ENCODE results near the gene CROCC2. TPM values are rescaled to one million over a fixed set of nuclear protein-coding genes. Genes with fewer than 3 reads are reported as not detected.

CROCC2 gene
- total and polyA plus RNA-seq, 2 of the 13 experiments (the other 11 are each of a cell fraction or from before 2014, with no cell fraction given), result not detected

DNA sequence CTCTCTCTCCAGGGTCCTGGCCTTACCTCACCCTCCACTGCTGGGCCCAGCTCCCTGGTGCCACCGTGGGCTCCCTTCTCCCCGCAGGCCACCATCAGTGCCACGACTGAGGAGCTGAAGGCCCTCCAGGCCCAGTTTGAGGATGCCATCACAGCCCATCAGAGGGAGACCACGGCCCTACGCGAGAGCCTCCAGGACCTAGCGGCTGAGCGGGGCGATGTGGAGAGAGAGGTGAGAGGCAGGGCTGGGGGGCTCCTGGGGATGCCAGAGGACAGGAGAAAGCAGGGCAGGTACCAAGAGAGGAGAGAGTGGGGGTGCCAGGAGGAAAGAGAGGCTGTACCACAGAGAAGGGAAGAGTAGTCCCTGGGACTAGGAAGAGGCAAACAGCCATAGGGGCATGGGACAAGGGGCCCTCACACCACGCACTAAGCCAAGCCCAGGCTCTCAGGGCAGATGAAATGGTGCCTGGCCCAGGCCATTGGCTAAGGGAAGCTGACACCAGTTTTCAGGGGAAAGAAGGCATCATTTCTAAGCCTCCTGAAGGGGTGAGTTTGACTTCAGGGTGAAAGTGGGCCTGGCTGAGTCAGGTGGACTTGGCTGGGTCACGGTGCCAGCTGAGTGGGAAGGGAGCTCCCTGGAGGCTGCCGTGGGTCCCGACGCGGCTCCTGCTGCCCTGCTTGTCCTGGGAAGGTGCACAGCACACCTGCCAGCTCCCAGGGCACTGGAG lies 53.2 kb downstream of the CROCC2 start (continued):
- TF ChIP-seq, protein P1, sequence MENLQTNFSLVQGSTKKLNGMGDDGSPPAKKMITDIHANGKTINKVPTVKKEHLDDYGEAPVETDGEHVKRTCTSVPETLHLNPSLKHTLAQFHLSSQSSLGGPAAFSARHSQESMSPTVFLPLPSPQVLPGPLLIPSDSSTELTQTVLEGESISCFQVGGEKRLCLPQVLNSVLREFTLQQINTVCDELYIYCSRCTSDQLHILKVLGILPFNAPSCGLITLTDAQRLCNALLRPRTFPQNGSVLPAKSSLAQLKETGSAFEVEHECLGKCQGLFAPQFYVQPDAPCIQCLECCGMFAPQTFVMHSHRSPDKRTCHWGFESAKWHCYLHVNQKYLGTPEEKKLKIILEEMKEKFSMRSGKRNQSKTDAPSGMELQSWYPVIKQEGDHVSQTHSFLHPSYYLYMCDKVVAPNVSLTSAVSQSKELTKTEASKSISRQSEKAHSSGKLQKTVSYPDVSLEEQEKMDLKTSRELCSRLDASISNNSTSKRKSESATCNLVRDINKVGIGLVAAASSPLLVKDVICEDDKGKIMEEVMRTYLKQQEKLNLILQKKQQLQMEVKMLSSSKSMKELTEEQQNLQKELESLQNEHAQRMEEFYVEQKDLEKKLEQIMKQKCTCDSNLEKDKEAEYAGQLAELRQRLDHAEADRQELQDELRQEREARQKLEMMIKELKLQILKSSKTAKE (CRISPR knock-in tag; IDR thresholded peaks at IDR 0.05; ENCODE audit: borderline replicate concordance), result no peak
- TF ChIP-seq KLF9 (CRISPR knock-in tag; IDR thresholded peaks at IDR 0.05; ENCODE audit: low read depth) (no peak), KLF16 (CRISPR knock-in tag; IDR thresholded peaks at IDR 0.05) (0 out of 4 replicates have a peak, but pooled peaks of 1 of the 2 experiments have one; percentile 20)

DNA sequence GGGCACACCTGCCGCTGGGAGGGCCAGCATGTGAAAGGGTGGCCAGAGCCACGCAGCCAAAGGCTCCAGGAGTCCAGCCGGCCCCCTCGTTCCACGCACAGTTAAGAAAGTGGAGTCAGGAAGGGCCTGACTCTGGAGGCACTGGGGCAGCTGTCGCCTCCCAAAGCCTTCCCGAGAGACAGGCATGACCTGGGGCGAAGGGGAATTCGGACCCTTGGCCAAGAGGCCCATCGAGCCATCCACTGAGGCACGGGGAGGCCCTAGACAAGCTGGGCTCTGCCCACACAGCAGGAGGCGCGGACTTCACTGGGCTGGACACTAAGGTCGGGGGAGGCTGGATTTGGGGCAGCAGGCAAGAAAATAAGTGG lies 53.8 kb downstream of the CROCC2 start:
- Histone ChIP-seq H3K4me1 (ENCODE audit: insufficient read depth, low read length) (peaks cover 73% of the 10 kb centered on the region), H3K27ac (ENCODE audit: extremely low read length, insufficient read depth, low read length) (peak overlapping the region; percentile 74), H3K4me3 (replicated peaks in 1 of 3; ENCODE audit: insufficient read depth in 1 of 3, low read depth in 2 of 3, low read length in 3 of 3) (peak overlapping the region in 2 of 3 experiments; percentile 44 to 61; a peak in 4 of 6 replicates), H4K20me1 (ENCODE audit: insufficient read depth, low read length) (no peaks in the 10 kb centered on the region), H2AFZ (ENCODE audit: low read length) (no peak overlapping the region), H3K79me2 (ENCODE audit: insufficient read depth, low read length) (no peaks in the 10 kb centered on the region), H3K4me2 (ENCODE audit: low read depth, low read length) (peak overlapping the region; percentile 65), H3K9ac (ENCODE audit: insufficient read depth, low read depth, low read length) (peak overlapping the region; percentile 58), H3K36me3 (replicated peaks in 1 of 2; ENCODE audit: control insufficient read depth in 1 of 2, insufficient read depth in 2 of 2, low read length in 2 of 2) (no peaks in the 10 kb centered on the region), H3K9me3 (ENCODE audit: low read length) (no peaks in the 10 kb centered on the region), H3K27me3 (ENCODE audit: control insufficient read depth in 1 of 2, insufficient read depth in 2 of 2, low read length in 2 of 2) (peaks cover 6 to 18% of the 10 kb centered on the region in 2 experiments; a peak in 4 of 5 replicates)
- in situ Hi-C loops (cut with HindIII; ENCODE audit: extremely low pct_ligation_motif_present, low pct_unique_long_range_greater_than_20kb), result no loop called here
- FAIRE-seq, result no peak
- intact Hi-C loops (cut with micrococcal nuclease; ENCODE audit: unreplicated experiment), result no loop called here
- ATAC-seq, result no peak; the same call in 2 of the 3 replicates
- no TSS peak for BruUV-seq (replicated peaks)
- no peak for DNase-seq (ENCODE audit: low spot score)
- WGBS (ENCODE audit: low lambda C conversion rate), result 33% methylated on average over 8 of the region's 14 CpGs
- ChIA-PET POLR2A (interaction anchor here (1.0 kb wide), 1 partner anchor 103 kb away, joined by 3 read pairs; no protein-coding TSS in a partner anchor), CTCF (ENCODE audit: low intra/inter-chr PET ratio, low total read pairs) (no interaction called here)
- TF ChIP-seq ZNF256 (CRISPR knock-in tag; conservative IDR thresholded peaks at IDR 0.05) (no peak), ZNF891 (CRISPR knock-in tag; IDR thresholded peaks at IDR 0.05) (no peak), ZNF260 (CRISPR knock-in tag; IDR thresholded peaks at IDR 0.05; ENCODE audit: borderline replicate concordance, low read depth) (0 out of 2 replicates have a peak, but pooled peaks have one; percentile 29), ZNF550 (CRISPR knock-in tag; IDR thresholded peaks at IDR 0.05; ENCODE audit: borderline replicate concordance) (0 out of 2 replicates have a peak, but pooled peaks have one; percentile 23), MAFF (IDR thresholded peaks at IDR 0.05; ENCODE audit: low read depth, low read length) (no peak), ZNF746 (CRISPR knock-in tag; IDR thresholded peaks at IDR 0.05) (no peak), ZNF235 (CRISPR knock-in tag; IDR thresholded peaks at IDR 0.05; ENCODE audit: borderline replicate concordance) (peak; percentile 95), MED8 (CRISPR knock-in tag; IDR thresholded peaks at IDR 0.05; ENCODE audit: insufficient replicate concordance) (peak; percentile 4)
- TF ChIP-seq, protein P2, sequence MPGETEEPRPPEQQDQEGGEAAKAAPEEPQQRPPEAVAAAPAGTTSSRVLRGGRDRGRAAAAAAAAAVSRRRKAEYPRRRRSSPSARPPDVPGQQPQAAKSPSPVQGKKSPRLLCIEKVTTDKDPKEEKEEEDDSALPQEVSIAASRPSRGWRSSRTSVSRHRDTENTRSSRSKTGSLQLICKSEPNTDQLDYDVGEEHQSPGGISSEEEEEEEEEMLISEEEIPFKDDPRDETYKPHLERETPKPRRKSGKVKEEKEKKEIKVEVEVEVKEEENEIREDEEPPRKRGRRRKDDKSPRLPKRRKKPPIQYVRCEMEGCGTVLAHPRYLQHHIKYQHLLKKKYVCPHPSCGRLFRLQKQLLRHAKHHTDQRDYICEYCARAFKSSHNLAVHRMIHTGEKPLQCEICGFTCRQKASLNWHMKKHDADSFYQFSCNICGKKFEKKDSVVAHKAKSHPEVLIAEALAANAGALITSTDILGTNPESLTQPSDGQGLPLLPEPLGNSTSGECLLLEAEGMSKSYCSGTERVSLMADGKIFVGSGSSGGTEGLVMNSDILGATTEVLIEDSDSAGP (CRISPR knock-in tag; IDR thresholded peaks at IDR 0.05; ENCODE audit: borderline replicate concordance), result peak; percentile 49
- TF ChIP-seq, protein P3, sequence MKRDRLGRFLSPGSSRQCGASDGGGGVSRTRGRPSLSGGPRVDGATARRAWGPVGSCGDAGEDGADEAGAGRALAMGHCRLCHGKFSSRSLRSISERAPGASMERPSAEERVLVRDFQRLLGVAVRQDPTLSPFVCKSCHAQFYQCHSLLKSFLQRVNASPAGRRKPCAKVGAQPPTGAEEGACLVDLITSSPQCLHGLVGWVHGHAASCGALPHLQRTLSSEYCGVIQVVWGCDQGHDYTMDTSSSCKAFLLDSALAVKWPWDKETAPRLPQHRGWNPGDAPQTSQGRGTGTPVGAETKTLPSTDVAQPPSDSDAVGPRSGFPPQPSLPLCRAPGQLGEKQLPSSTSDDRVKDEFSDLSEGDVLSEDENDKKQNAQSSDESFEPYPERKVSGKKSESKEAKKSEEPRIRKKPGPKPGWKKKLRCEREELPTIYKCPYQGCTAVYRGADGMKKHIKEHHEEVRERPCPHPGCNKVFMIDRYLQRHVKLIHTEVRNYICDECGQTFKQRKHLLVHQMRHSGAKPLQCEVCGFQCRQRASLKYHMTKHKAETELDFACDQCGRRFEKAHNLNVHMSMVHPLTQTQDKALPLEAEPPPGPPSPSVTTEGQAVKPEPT (CRISPR knock-in tag; IDR thresholded peaks at IDR 0.05; ENCODE audit: low read depth), result peak; percentile 12; the same call in 1 of the 2 replicates
- TF ChIP-seq, protein P4, sequence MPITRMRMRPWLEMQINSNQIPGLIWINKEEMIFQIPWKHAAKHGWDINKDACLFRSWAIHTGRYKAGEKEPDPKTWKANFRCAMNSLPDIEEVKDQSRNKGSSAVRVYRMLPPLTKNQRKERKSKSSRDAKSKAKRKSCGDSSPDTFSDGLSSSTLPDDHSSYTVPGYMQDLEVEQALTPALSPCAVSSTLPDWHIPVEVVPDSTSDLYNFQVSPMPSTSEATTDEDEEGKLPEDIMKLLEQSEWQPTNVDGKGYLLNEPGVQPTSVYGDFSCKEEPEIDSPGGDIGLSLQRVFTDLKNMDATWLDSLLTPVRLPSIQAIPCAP (CRISPR knock-in tag; IDR thresholded peaks at IDR 0.05; ENCODE audit: low read depth), result no peak

Data from HepG2 (cell line).